Left hindlimb (tissue), 1 donor: ENCODE measurements around the gene D2HGDH.
"Not testable (repeated sequence)": the region's sequence is repeated elsewhere in the genome, so short reads cannot be mapped to it uniquely, and the experiment has no call there.

Experiments
- DNase-seq: peaks from one replicate; pipeline ENCODE4 v3.0.0-alpha.2; 2018

Gene D2HGDH

DNA sequence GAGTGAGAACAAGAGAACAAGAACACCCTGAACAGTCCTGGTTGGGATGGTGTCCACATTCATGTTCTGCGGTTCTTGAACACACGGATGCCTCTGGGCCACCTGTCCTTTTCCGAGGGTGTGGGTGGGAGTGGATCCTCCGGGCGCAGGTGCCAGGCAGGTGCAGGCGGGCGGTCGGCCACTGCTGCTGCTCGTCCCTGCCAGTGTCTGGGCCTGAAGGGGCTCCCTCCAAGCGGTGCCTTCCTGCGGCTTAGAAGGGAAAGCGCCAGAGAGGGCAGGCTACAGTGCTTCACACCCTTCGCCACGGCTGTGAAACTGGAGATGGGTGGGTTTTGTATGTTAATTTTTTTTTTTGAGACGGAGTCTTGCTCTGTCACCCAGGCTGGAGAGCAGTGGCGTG, 8.0 kb upstream of the D2HGDH start:
- DNase-seq: no peak

DNA sequence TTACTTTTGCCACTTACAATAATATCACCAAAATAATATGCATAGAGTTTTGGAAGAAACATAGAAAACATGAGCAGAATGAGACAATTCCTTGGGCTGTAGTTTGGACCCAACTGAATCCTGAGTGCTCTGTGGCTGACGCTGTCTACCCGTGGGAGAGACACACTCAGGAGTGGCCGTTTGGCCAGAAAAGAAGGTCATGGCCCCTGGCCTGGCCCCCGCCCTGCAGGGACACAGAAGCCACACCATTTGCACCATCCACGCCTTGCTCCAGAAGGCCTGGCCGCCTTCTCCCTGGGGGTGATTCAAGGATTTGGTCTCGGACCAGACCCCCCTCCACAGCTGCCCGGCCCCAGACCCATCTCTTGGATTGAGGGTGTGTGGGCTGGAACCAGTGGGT, 6.4 kb upstream of the D2HGDH start:
- no peak for DNase-seq

DNA sequence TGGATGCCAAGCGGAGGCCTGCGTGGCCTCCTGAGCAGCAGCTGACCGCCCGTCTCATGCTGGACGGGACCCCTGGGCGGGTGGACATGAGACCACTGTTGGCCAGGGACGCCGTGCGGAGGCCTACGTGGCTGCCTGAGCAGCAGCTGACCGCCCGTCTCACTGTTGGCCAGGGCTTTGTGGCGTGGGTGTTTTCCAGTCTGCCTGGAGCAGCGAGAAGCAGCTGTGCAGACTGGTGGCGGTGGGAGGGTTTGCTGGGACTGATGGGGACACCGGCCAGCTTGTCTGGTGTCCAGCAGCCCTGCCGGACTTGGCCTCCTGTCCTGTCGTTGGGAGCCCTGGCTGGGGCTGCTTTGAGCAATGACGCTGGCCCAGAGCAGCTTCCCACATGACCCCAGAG, 5.8 kb upstream of the D2HGDH start:
- DNase-seq: no peak

DNA sequence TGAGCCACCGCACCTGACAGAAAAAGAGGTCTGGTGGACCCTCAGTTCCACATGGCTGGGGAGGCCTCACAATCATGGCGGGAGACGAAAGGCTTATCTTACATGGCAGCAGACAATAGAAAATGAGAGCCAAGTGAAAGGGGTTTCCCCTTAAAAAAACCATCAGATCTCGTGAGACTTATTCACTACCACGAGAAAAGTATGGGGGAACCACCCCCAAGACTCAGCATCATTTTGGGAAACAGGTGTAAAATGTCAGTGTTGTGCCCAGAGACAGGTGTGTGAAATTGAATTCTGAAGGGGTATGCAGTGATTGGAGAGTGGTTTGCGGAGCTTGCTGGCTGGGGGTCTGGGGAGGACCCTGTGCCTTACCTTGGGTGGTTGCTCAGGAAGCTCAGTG, 4.6 kb upstream of the D2HGDH start:
- no peak for DNase-seq

DNA sequence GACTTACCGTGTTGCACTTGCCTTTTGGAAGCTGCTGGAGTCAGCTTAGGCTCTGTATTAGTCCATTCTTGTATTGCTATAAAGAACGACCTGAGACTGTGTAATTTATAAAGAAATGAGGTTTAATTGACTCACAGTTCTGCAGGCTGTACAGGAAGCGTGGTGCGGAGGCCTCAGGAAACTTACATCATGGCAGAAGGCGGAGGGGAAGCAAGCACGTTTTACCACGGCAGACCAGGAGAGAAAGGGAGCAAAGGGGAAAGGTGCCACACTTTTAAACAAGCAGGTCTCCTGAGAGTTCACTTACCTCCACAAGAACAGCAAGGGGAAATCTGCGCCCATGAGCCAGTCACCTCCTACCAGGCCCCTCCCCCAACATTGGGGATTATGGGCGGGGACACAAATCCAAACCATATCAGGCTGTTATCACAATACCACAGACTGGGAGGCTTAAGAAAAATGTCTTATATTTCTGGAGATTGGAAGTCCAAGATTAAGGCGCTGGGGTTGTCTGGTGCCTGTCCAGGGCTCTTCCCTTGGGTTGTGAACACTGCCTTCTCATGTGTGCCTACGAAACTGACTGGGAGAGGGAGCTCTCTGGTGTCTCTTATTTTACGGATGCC, 3.6 kb upstream of the D2HGDH start:
- no peak for DNase-seq

DNA sequence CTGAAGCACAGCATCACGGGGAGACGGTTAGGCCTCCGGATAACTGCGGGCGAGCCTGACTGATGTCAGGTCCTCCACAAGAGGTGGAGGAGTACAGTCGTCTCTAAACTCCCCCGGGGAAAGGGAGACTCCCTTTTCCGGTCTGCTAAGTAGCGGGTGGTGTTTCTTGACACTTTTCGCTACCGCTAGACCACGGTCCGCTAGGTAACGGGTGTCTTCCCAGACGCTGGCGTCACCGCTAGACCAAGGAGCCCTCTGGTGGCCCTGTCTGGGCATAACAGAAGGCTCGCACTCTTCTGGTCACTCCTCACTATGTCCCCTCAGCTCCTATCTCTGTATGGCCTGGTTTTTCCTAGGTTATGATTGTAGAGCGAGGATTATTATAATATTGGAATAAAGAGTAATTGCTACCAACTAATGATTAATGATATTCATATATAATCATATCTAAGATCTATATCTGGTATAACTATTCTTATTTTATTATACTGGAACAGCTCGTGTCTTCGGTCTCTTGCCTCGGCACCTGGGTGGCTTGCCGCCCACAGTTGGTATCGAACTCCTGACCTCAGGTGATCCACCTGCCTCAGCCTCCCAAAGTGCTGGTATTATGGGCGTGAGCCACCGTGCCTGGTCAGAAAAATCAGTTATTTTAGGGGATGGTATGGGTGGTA, 1.8 kb upstream of the D2HGDH start:
- DNase-seq: not testable (repeated sequence)

DNA sequence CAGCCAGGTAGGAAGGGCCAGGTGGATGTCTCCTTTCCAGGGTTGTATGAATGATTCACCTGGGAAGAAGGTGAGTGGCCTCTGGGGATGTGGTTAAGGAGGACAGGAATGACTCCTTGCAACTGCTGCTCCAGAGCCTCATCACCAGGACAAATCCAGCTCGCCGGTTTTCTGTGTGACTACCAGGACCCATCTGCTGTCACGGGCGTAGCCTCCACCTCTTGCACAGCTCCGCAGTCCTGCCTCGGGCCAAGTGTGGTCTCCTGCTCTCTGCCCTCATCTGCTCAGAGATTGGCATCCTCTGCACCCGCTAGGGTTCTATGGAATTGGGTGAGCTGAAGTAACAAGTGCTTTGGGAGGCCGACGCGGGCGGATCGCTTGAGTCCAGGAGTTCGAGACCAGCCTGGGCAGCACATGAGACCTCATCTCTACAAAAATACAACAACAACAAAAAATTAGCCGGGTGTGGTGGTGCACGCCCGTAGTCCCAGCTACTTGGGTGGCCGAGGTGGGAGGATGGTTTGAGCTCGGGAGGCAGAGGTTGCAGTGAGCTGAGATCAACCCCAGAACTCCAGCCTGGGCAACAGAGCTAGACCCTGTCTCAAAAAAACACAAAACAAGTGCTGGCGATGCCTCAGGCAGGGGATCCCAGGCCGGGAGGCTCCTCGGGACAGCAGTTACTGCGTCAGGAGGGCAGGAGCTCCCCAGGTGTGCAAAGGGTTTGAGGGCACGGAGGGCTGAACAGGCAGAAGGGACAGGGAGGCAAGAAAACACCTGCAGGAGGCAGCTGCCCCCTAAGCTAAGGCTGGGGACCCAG, 831 bp upstream of the D2HGDH start:
- DNase-seq: no peak

DNA sequence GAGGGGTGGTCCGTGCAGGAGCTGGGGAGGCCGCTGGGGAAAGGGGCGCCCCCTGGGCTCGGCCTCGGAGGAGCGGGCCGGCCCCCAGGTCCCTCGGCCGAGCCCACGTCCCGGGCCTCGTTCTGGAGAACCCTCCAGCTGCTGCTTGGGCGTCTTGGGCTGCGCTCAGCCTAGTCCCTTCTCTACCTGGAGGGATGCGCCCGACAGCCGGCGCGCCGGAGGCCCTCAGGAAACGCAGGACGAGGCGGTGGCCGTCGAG, 293 bp upstream of the D2HGDH start:
- no peak for DNase-seq

DNA sequence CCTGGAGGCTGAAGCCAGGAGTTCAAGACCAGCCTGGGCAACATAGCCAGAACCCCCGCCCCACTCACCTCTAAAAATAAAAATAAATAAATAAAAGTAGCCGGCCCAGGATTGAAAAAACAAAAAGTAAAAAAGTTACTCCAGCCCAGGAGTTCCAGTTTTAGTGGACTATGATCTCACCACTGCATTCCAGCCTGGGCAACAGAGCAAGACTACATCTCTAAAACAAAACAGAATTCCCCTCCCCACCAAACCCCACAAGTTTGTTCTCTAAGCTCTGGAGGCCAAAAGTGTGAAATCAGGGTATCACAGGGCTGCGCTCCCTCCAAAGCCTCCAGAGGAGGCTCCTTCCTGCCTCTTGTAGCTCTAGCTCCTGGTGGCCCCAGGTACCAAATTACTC, 1.7 kb downstream of the D2HGDH start:
- no peak for DNase-seq

DNA sequence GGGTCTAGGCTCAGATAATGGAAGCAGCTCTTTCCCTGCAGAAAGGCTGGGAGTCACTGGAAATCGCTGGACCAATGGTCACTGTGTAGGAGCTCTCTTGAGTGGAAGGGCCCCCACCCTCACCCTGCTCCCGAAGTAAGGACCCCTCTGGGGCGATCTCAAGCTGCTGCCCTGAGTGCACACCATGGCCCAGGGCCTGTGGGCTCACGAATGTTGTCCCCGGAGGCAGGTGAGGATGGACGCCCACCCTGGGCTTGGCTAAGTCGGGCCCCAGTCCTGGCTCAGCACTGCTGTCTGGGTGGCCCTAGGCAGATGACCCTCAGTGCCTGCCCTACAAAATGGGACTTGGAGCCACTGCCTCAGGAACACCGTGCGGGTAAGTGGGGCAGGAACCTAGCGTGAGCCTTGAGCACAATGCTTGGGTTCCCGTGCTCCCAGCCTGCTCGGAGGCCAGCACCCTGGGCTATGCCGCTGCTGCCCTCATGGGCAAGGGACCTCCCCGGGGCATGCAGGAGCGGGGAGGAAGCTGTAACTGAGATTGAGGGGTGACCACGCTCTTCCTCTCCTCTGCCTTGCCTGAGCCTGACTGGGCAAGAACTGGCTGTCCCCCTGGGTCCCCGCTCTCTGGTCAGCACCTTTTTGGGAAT, 3.7 kb downstream of the D2HGDH start:
- DNase-seq: no peak

DNA sequence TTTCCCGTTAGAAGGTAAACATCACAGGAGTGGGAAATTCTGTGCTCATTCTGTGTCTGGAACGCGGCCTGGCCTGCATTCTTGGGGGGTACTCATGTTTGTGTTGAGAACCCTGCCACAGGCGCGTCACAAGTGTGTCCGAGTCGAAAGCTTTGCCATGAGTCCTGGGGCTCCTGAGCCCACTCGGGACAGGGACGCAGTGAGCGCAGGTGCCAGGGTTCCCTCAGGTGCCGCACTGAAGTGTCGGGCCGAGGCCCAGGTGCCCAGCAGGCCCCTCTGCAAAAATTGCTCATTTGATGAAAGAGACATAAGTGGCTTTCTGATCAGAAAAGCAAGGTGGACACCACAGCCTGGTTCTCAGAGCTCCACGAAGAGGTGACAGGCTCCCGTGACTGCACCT, 4.7 kb downstream of the D2HGDH start:
- no peak for DNase-seq

DNA sequence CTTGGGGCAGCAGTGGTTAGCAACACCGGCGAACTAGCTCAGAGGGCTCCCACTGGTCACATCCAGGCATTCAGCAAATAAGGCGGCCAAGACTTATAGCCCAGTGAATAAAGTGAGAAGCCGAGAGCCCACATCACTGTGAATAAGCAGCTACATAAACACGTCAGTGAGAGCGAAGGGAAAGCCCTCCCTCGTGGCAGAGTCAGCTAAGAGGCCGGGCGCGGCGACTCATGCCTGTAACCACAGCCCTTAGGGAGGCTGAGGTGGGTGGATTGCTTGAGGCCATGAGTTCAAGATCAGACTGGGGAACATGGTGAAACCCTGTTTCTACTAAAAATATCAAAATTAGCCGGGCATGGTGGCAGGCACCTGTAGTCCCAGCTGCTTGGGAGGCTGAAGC, 5.2 kb downstream of the D2HGDH start:
- no peak for DNase-seq

DNA sequence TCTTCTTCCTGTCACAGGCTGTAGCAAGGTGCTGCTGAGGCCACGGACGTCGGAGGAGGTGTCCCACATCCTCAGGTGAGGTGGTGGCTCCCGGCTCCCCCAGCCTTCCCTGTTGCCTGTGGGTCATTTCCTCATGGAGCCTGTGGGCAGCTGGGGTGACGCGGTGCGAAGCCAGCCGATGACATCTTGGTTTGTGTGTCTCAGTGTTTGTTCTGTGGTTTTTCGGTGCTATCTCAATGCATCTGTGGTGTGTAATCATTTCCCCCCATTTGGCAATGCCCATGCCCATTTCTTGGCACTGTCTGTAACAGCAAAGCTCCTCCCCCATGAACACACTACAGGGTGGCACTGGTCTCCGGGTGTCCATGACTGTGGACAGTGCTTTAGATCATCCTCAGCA, 6.6 kb downstream of the D2HGDH start:
- no peak for DNase-seq

DNA sequence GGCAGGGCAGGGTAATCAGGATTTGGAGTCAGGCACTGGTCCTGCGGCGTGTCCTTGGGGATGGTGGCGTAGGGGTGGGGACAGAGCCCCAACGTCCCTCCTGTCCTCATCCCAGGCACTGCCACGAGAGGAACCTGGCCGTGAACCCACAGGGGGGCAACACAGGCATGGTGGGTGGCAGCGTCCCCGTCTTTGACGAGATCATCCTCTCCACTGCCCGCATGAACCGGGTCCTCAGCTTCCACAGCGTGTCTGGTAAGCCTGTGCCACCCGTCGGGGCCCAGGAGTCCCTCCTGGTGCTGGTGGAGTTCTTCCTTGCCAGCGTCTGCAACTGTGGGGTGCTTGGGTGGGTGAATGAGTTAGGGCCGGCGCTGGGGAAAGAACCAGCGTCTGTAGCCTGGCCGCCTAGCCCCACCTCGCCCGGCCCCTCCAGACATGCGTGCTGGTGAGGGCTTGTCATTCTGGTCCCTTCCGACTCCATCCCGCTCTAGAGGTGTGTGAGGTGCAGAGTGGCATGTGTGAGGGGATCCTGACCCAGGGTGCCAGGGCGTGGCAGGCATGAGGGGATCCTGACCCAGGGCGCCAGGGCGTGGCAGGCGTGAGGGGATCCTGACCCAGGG, 8.0 kb downstream of the D2HGDH start:
- DNase-seq: no peak

DNA sequence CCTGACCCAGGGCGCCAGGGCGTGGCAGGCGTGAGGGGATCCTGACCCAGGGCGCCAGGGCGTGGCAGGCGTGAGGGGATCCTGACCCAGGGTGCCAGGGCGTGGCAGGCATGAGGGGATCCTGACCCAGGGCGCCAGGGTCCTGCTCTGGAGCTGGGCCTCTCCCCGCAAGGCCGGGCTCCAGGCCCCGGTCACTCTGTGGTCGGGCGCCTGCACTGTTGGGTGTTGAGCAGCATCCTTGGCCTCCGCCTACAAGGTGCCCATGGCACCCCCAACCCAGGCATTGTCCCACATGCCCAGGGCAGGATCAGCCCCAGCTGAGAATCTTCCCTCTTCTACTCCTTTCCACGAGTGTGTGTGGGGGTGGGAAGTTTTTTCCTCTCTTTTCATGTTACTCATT, 8.6 kb downstream of the D2HGDH start:
- DNase-seq: not testable (repeated sequence)

DNA sequence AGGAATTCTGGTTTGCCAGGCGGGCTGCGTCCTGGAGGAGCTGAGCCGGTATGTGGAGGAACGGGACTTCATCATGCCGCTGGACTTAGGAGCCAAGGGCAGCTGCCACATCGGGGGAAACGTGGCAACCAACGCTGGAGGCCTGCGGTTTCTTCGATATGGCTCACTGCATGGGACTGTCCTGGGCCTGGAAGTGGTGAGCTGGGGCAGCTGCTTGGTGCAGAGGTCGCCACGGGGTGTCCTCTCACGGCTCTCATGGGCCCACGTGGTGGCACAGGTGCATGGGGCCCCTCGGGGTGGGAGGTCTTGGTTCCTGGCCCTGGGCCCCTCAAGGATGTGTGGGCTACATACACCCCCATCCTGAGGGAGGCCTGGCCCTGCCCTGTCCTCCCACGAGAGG, 9.2 kb downstream of the D2HGDH start:
- DNase-seq: no peak

DNA sequence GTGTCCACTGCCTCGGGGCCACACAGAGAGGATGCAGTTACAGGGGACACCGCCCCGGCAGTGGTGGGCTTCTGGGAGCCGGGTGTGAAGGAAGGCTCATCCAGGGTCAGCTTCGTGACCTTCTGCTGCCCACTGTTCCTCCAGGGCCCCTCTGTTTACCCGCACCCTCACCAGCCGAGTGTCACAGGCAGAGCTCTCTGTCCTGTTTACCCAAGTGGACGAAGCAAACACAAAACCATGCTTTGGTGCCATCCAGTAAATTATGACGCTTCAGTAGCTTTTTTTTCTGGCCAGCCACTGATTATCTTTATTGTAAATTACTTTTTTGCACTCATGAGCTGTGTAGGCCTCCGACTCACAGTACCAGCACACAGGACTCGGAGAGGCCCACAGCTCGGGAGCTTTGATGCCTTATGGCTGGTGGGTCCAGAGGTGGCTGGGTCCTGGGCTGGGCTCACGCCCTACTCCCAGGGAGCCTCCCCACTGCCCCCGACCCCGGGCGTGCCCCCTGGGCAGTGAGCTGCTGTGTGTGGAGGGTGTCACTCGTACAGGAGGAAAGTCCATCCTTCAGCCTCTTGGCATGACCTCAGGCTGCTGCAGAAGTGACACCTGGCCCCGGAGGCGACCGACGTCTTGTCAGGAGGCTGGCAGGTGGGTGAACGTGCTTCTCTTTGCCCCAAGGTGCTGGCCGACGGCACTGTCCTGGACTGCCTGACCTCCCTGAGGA, 9.8 kb downstream of the D2HGDH start:
- no peak for DNase-seq

DNA sequence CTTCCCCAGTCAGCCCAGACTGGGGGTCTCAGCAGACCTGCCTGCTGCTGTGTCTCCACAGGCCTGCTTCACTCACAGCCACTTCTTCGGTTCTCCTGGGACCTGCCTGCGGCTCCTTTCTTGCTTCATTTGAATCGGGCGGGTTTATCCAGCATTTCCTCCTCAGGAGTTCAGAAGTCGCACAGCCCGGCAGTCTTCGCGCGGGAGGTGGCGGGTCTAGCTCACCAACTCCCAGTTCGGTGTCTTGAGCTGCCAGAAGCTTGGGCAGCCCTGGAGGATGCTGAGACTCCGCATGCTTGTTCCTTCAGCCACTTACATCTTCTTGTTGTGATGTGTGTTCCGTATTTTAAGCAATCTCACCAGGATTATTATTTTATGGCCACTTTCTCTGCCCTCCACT, 10.8 kb downstream of the D2HGDH start:
- DNase-seq: no peak

DNA sequence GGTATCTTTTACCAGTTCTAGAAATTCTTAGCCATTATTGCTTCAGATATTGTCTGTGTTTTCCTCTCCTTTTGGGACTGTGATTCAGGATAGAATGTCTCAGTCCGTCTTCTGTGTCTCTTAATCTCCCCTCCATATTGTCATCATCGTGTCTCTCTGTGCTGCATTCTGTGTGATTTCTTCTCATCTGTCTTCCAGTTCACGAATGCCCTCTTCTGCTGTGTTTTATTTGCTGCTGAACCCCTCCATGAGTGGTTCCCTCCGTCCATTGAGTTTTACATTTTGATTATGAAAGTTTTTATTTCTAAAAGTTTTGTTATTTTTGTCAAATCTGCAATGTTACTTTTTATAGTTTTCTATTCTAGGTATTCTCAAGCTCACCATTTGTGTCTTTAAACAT, 11.7 kb downstream of the D2HGDH start:
- no peak for DNase-seq

DNA sequence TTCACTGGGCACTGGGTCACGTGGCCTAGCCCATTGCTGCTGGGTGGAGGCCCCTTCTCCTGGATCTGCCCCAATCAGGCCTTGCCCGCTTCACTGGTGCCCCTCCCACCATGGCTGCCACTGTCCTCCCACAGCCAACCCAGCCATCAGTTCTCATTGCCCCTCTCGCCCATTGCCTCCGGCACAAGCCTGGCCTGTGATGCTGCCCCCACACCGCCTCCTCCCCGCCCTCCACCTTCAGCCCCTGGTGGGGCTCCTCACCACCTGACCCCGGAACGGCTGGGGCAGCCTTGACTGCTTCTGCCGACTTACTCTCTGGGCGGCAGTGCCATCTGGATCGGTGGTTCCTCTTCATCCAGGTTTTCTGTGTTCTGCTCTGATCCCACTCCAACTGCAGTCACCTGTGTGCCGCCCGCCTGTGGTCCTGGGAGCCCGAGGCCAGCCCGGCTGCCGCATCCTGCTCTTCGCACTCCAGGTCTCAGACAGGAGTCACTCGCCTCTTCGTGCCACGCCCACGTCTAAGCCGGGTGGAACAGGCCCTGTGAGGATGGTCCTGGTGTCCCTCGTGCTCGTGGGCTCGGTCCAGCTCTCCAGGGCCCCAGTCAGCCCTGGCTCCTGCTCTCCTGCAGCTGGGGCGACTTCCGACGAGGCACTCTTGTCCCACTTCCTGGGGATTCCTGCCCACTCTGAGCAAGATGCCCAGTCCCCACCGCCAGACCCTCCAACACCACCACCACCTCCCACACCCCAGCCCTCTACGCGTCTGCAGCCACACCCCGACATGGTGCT, 14.2 kb downstream of the D2HGDH start:
- DNase-seq: no peak

DNA sequence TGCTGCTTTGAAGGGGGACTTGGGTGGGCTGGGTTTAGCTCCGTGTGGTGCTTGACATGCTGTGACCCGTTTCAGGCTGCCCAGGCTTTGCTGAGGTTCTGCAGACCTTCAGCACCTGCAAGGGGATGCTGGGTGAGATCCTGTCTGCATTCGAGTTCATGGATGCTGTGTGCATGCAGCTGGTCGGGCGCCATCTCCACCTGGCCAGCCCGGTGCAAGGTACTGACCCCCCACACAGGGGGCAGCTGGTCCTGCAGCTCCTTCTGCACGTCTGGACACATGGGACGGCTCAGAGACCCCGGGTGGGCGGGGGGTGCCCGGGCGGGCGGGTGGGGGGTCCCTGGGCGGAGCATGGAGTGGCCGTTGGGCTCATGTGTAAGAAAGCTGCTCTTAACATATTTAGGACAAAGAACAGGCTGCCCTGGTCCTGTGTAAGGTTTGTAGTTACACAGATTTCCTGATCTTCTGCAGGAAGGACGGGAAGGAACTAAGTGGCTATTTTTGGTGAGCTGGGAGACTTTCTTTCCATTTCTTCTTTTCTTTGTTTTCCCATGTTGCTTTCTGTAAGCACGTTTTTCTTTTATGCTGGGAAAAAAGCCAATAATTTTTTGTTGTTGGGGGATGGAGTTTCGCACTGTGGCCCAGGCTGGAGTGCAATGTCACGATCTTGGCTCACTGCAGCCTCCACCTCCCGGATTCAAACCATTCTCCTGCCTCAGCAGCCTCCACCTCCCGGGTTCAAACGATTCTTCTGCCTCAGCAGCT, 15.8 kb downstream of the D2HGDH start:
- no peak for DNase-seq
